ENCODE measurements around the gene DMTF1.

DMTF1 gene

GRCh38 chr7:87154166-87154565 is 1.9 kb downstream of the DMTF1 start:
- Histone ChIP-seq H3K36me3 (no peaks in the 10 kb centered on the region), H3K4me3 (ENCODE audit: low read depth in 1 of 2, low read length in 1 of 2) (no peak overlapping the region), H3K27me3 (no peaks in the 10 kb centered on the region), H3K4me1 (ENCODE audit: control insufficient read depth in 1 of 2, insufficient read depth in 1 of 2, low read depth in 1 of 2, low read length in 1 of 2) (peaks cover 32 to 40% of the 10 kb centered on the region in 2 experiments), H3K27ac (peak overlapping the region; percentile 94), H3K9me3 (no peaks in the 10 kb centered on the region)
- no peak for TF ChIP-seq CTCF (IDR thresholded peaks at IDR 0.05)

- Histone ChIP-seq H3K4me3 (ENCODE audit: low read depth in 1 of 2, low read length in 1 of 2) (no peak overlapping the region), H3K27me3 (no peaks in the 10 kb centered on the region), H3K4me1 (ENCODE audit: control insufficient read depth in 1 of 2, insufficient read depth in 1 of 2, low read depth in 1 of 2, low read length in 1 of 2) (peaks cover 32 to 40% of the 10 kb centered on the region in 2 experiments), H3K27ac (no peak overlapping the region), H3K9me3 (no peaks in the 10 kb centered on the region), H3K36me3 (no peaks in the 10 kb centered on the region)
- no peak for TF ChIP-seq CTCF (IDR thresholded peaks at IDR 0.05)
Observed at GRCh38 chr7:87154569-87154968, 2.3 kb downstream of the DMTF1 start.

- no peaks in the 10 kb centered on the region for H3K36me3 ChIP-seq
- TF ChIP-seq CTCF (IDR thresholded peaks at IDR 0.05): no peak
- H3K4me3 ChIP-seq (ENCODE audit: low read depth in 1 of 2, low read length in 1 of 2): no peak overlapping the region
- no peaks in the 10 kb centered on the region for H3K27me3 ChIP-seq
- H3K27ac ChIP-seq: no peak overlapping the region
- H3K9me3 ChIP-seq: no peaks in the 10 kb centered on the region
- H3K4me1 ChIP-seq (ENCODE audit: control insufficient read depth in 1 of 2, insufficient read depth in 1 of 2, low read depth in 1 of 2, low read length in 1 of 2): peaks cover 32 to 40% of the 10 kb centered on the region in 2 experiments
Observed at GRCh38 chr7:87155788-87156187, 3.5 kb downstream of the DMTF1 start.

GRCh38 chr7:87156709-87157108 is 4.5 kb downstream of the DMTF1 start:
- Histone ChIP-seq H3K36me3 (no peaks in the 10 kb centered on the region), H3K9me3 (no peaks in the 10 kb centered on the region), H3K4me3 (ENCODE audit: low read depth in 1 of 2, low read length in 1 of 2) (no peak overlapping the region), H3K27me3 (no peaks in the 10 kb centered on the region), H3K4me1 (ENCODE audit: control insufficient read depth in 1 of 2, insufficient read depth in 1 of 2, low read depth in 1 of 2, low read length in 1 of 2) (peaks cover 28 to 36% of the 10 kb centered on the region in 2 experiments), H3K27ac (no peak overlapping the region)
- TF ChIP-seq CTCF (IDR thresholded peaks at IDR 0.05): no peak

- Histone ChIP-seq H3K4me1 (ENCODE audit: control insufficient read depth in 1 of 2, insufficient read depth in 1 of 2, low read depth in 1 of 2, low read length in 1 of 2) (peaks cover 9 to 20% of the 10 kb centered on the region in 2 experiments), H3K27me3 (no peaks in the 10 kb centered on the region), H3K9me3 (no peaks in the 10 kb centered on the region), H3K36me3 (peaks cover 13% of the 10 kb centered on the region), H3K4me3 (ENCODE audit: low read depth in 1 of 2, low read length in 1 of 2) (no peak overlapping the region), H3K27ac (no peak overlapping the region)
- TF ChIP-seq CTCF (IDR thresholded peaks at IDR 0.05): no peak
Observed at GRCh38 chr7:87159538-87159937, 7.3 kb downstream of the DMTF1 start.

- H3K36me3 ChIP-seq: peaks cover 61% of the 10 kb centered on the region
- H3K27me3 ChIP-seq: no peaks in the 10 kb centered on the region
- H3K9me3 ChIP-seq: no peaks in the 10 kb centered on the region
- no peak for TF ChIP-seq CTCF (IDR thresholded peaks at IDR 0.05)
- H3K4me3 ChIP-seq (ENCODE audit: low read depth in 1 of 2, low read length in 1 of 2): no peak overlapping the region
- H3K4me1 ChIP-seq (ENCODE audit: control insufficient read depth in 1 of 2, insufficient read depth in 1 of 2, low read depth in 1 of 2, low read length in 1 of 2): no peaks in the 10 kb centered on the region
- no peak overlapping the region for H3K27ac ChIP-seq
Observed at GRCh38 chr7:87164433-87164832, 12.2 kb downstream of the DMTF1 start.

All from neutrophil (primary cell).